ENCODE results near the gene SPTLC3. TPM values are rescaled to one million over a fixed set of nuclear protein-coding genes. Genes with fewer than 3 reads are reported as not detected.
"Not testable (repeated sequence)": the region's sequence is repeated elsewhere in the genome, so short reads cannot be mapped to it uniquely, and the experiment has no call there.

Gene SPTLC3
- total RNA-seq, 4 donors from 2014 or later = 5.5 to 9.7 (median 8.4) TPM

- DNase-seq (ENCODE audit: low spot score) (no peak), ATAC-seq (ENCODE audit: low FRiP score) (no peak)
- TF ChIP-seq CTCF (IDR thresholded peaks at IDR 0.05) = no peak
Observed at GRCh38 chr20:12976720-12977309, 32.0 kb upstream of the SPTLC3 start.

- TF ChIP-seq CTCF (IDR thresholded peaks at IDR 0.05) = no peak
- ATAC-seq (ENCODE audit: low FRiP score) (no peak), DNase-seq (ENCODE audit: low spot score) (no peak)
Observed at GRCh38 chr20:12977328-12978125, 31.2 kb upstream of the SPTLC3 start.

GRCh38 chr20:12978126-12978394, 30.7 kb upstream of the SPTLC3 start:
- TF ChIP-seq CTCF (IDR thresholded peaks at IDR 0.05) = no peak
- DNase-seq (ENCODE audit: low spot score) (no peak), ATAC-seq (ENCODE audit: low FRiP score) (no peak)

GRCh38 chr20:12978613-12979495, 29.9 kb upstream of the SPTLC3 start:
- DNase-seq (ENCODE audit: low spot score) (no peak), ATAC-seq (ENCODE audit: low FRiP score) (no peak)
- TF ChIP-seq CTCF (IDR thresholded peaks at IDR 0.05) = no peak

GRCh38 chr20:12979713-12980112, 29.1 kb upstream of the SPTLC3 start:
- ATAC-seq (ENCODE audit: low FRiP score); DNase-seq (ENCODE audit: low spot score): not testable (repeated sequence)

- no peak for TF ChIP-seq CTCF (IDR thresholded peaks at IDR 0.05)
- no peak for ATAC-seq (ENCODE audit: low FRiP score)
- no peak for DNase-seq (ENCODE audit: low spot score)
Observed at GRCh38 chr20:12982098-12982497, 26.7 kb upstream of the SPTLC3 start.

- no peak for ATAC-seq (ENCODE audit: low FRiP score)
- TF ChIP-seq CTCF (IDR thresholded peaks at IDR 0.05) = no peak
- no peak for DNase-seq (ENCODE audit: low spot score)
Observed at GRCh38 chr20:12984069-12984765, 24.6 kb upstream of the SPTLC3 start.

All from omental fat pad (tissue), 4 donors.